ENCODE data around the gene NDST3. TPM values are rescaled to one million over a fixed set of nuclear protein-coding genes. Genes with fewer than 3 reads are reported as not detected.

NDST3 gene
- total and polyA plus RNA-seq, 4 donors: 0.36 to 2.8 (median 1.4) TPM

- Histone ChIP-seq H3K27ac (ENCODE audit: low read depth in 1 of 2, low read length in 2 of 2) (no peak overlapping the region), H3K27me3 (ENCODE audit: control insufficient read depth in 4 of 4, insufficient read depth in 4 of 4, low read length in 3 of 4) (no peaks in the 10 kb centered on the region), H3K9ac (ENCODE audit: low read depth in 1 of 2, low read length in 2 of 2) (no peak overlapping the region), H3K4me3 (ENCODE audit: low read depth in 1 of 3, low read length in 3 of 3) (no peak overlapping the region), H3K9me3 (ENCODE audit: control insufficient read depth in 4 of 4, low read length in 3 of 4) (peaks cover 0 to 4% (median 0%) of the 10 kb centered on the region in 4 donors), H3K4me1 (ENCODE audit: control insufficient read depth in 4 of 4, insufficient read depth in 4 of 4, low read length in 3 of 4) (no peaks in the 10 kb centered on the region), H3K36me3 (ENCODE audit: control insufficient read depth in 4 of 4, insufficient read depth in 3 of 4, low read depth in 1 of 4, low read length in 3 of 4) (no peaks in the 10 kb centered on the region)
- no peak for TF ChIP-seq EGR1 (IDR thresholded peaks at IDR 0.05; ENCODE audit: low read depth in 2 of 2)
- no peak for TF ChIP-seq MAX (IDR thresholded peaks at IDR 0.05)
- TF ChIP-seq HNF4G (IDR thresholded peaks at IDR 0.05): no peak
- TF ChIP-seq TAF1 (conservative IDR thresholded peaks at IDR 0.05): no peak
- no peak for TF ChIP-seq SP1 (IDR thresholded peaks at IDR 0.05)
- no peak for TF ChIP-seq REST (IDR thresholded peaks at IDR 0.05)
- no peak for TF ChIP-seq CTCF (IDR thresholded peaks at IDR 0.05; ENCODE audit: low read depth, low read length, missing input control)
- no peak for TF ChIP-seq HNF4A (conservative IDR thresholded peaks at IDR 0.05)
- no peak for TF ChIP-seq FOXA1 (IDR thresholded peaks at IDR 0.05)
- TF ChIP-seq JUND (IDR thresholded peaks at IDR 0.05): no peak
- TF ChIP-seq FOXA2 (IDR thresholded peaks at IDR 0.05): no peak
- TF ChIP-seq ATF3 (IDR thresholded peaks at IDR 0.05): no peak
- TF ChIP-seq YY1 (IDR thresholded peaks at IDR 0.05): no peak
- 88% methylated on average over 2 of the region's 2 CpGs for WGBS
- no peak for DNase-seq (ENCODE audit: low spot score)
These were observed 156.6 kb downstream of the NDST3 start for GRCh38 chr4:118190903-118191302.

GRCh38 chr4:118193421-118193820 is 159.1 kb downstream of the NDST3 start:
- DNase-seq (ENCODE audit: low spot score): no peak
- Histone ChIP-seq H3K27me3 (ENCODE audit: control insufficient read depth in 4 of 4, insufficient read depth in 4 of 4, low read length in 3 of 4) (no peaks in the 10 kb centered on the region), H3K9me3 (ENCODE audit: control insufficient read depth in 4 of 4, low read length in 3 of 4) (peaks cover 0 to 4% (median 0%) of the 10 kb centered on the region in 4 donors), H3K36me3 (ENCODE audit: control insufficient read depth in 4 of 4, insufficient read depth in 3 of 4, low read depth in 1 of 4, low read length in 3 of 4) (no peaks in the 10 kb centered on the region), H3K4me3 (ENCODE audit: low read depth in 1 of 3, low read length in 3 of 3) (no peak overlapping the region), H3K9ac (ENCODE audit: low read depth in 1 of 2, low read length in 2 of 2) (no peak overlapping the region), H3K27ac (ENCODE audit: low read depth in 1 of 2, low read length in 2 of 2) (no peak overlapping the region), H3K4me1 (ENCODE audit: control insufficient read depth in 4 of 4, insufficient read depth in 4 of 4, low read length in 3 of 4) (no peaks in the 10 kb centered on the region)
- no peak for TF ChIP-seq HNF4G (IDR thresholded peaks at IDR 0.05)
- TF ChIP-seq ATF3 (IDR thresholded peaks at IDR 0.05): no peak
- no peak for TF ChIP-seq GABPA (IDR thresholded peaks at IDR 0.05 in 1 of 2, conservative IDR thresholded peaks at IDR 0.05 in 1 of 2)
- TF ChIP-seq NR2F2 (IDR thresholded peaks at IDR 0.05): no peak
- TF ChIP-seq CTCF (IDR thresholded peaks at IDR 0.05; ENCODE audit: low read depth, low read length, missing input control): no peak
- 89% methylated on average over 6 of the region's 6 CpGs for WGBS

Data from liver (tissue), 9 donors.